ENCODE data around the gene KHDRBS2.

- no peak for TF ChIP-seq EZH2 (IDR thresholded peaks at IDR 0.05)
- TF ChIP-seq CTCF (IDR thresholded peaks at IDR 0.05): no peak
These were observed 226.1 kb downstream of the KHDRBS2 start for GRCh38 chr6:62059901-62060300.

Measured in neural progenitor cell (in vitro differentiated cells).